ENCODE results near the gene CKMT2.

The CKMT2 gene

GRCh38 chr5:81313278-81313677 lies 80.2 kb downstream of the CKMT2 start:
- no peak for DNase-seq

- DNase-seq: no peak
Observed at GRCh38 chr5:81313686-81314085, 80.6 kb downstream of the CKMT2 start.

GRCh38 chr5:81314581-81314980 lies 81.5 kb downstream of the CKMT2 start:
- no peak for DNase-seq

- no peak for DNase-seq
Observed at GRCh38 chr5:81315336-81315735, 82.2 kb downstream of the CKMT2 start.

- DNase-seq: no peak
Observed at GRCh38 chr5:81315830-81316229, 82.7 kb downstream of the CKMT2 start.
